H9 (cell line): ENCODE measurements around the gene TTC17. TPM values are rescaled to one million over a fixed set of nuclear protein-coding genes. Genes with fewer than 3 reads are reported as not detected.

ENCODE experiments used
- DNase-seq: peaks from one replicate; pipeline ENCODE4 v3.0.0-alpha.2; 2017
- H2AFZ ChIP-seq: one replicate; pipeline ENCODE4 v1.6.1; 2013; ENCODE audit warnings: mild to moderate bottlenecking, low read length, control low read depth, moderate library complexity
- H2AK5ac ChIP-seq: 2 replicates; pipeline ENCODE4 v1.6.1; 2013; ENCODE audit warnings: low read length, control low read depth, mixed read lengths; ENCODE audit not compliant: insufficient read length
- H2BK120ac ChIP-seq: one replicate; pipeline ENCODE4 v1.6.1; 2013; ENCODE audit warnings: low read depth, mild to moderate bottlenecking, low read length, control low read depth, inconsistent platforms; ENCODE audit not compliant: poor library complexity, severe bottlenecking
- H2BK12ac ChIP-seq: 2 replicates; pipeline ENCODE4 v1.6.1; 2013; ENCODE audit warnings: low read length, control low read depth, mixed read lengths, low read depth; ENCODE audit not compliant: insufficient read length
- H2BK15ac ChIP-seq: 2 replicates; pipeline ENCODE4 v1.6.1; 2013; ENCODE audit warnings: low read depth, low read length, control low read depth
- H2BK20ac ChIP-seq: one replicate; pipeline ENCODE4 v1.6.1; 2013; ENCODE audit warnings: low read depth, mild to moderate bottlenecking, low read length, control low read depth, inconsistent platforms; ENCODE audit not compliant: poor library complexity, severe bottlenecking
- H2BK5ac ChIP-seq: 2 replicates; pipeline ENCODE4 v1.6.1; 2013; ENCODE audit warnings: low read length, control low read depth, mixed read lengths; ENCODE audit not compliant: insufficient read length
- H3K14ac ChIP-seq: 2 replicates; pipeline ENCODE4 v1.6.1; 2013; ENCODE audit warnings: low read length, control low read depth; ENCODE audit not compliant: insufficient read depth
- H3K18ac ChIP-seq: 2 replicates; pipeline ENCODE4 v1.6.1; 2013; ENCODE audit warnings: low read depth, mild to moderate bottlenecking, mixed read lengths, low read length, control low read depth; ENCODE audit not compliant: insufficient read length
- H3K23ac ChIP-seq: 2 replicates; pipeline ENCODE4 v1.6.1; 2013; ENCODE audit warnings: low read length, control low read depth, mixed read lengths, low read depth; ENCODE audit not compliant: insufficient read length
- H3K23me2 ChIP-seq: 2 replicates; pipeline ENCODE4 v1.6.1; 2013; ENCODE audit warnings: low read depth, mild to moderate bottlenecking, mixed read lengths, low read length, control low read depth; ENCODE audit not compliant: insufficient read length, poor library complexity, severe bottlenecking
- H3K27ac ChIP-seq: 2 replicates; pipeline ENCODE4 v1.5.1; 2013; ENCODE audit warnings: low read length, control low read depth, mixed read lengths, low read depth; ENCODE audit not compliant: insufficient read length
- H3K27me3 ChIP-seq: 2 replicates; pipeline ENCODE4 v1.6.1; 2013; ENCODE audit warnings: low read length, control low read depth, inconsistent platforms; ENCODE audit not compliant: insufficient read depth
- H3K4ac ChIP-seq: 2 replicates; pipeline ENCODE4 v1.6.1; 2013; ENCODE audit warnings: low read depth, mild to moderate bottlenecking, control low read depth, inconsistent platforms, low read length, moderate library complexity
- H3K4me1 ChIP-seq: 2 replicates; pipeline ENCODE4 v1.6.1; 2013; ENCODE audit warnings: low read length, control low read depth, inconsistent platforms; ENCODE audit not compliant: insufficient read depth
- H3K4me2 ChIP-seq: 2 replicates; pipeline ENCODE4 v1.6.1; 2013; ENCODE audit warnings: low read length, control low read depth, mixed read lengths; ENCODE audit not compliant: insufficient read length, insufficient read depth
- H3K56ac ChIP-seq: 2 replicates; pipeline ENCODE4 v1.6.1; 2013; ENCODE audit warnings: low read depth, mild to moderate bottlenecking, mixed read lengths, low read length, control low read depth; ENCODE audit not compliant: insufficient read length
- H3K79me1 ChIP-seq: 2 replicates; pipeline ENCODE4 v1.6.1; 2013; ENCODE audit warnings: low read depth, mild to moderate bottlenecking, moderate library complexity, low read length, control low read depth, inconsistent platforms; ENCODE audit not compliant: insufficient read depth, poor library complexity, severe bottlenecking
- H3K79me2 ChIP-seq: 2 replicates; pipeline ENCODE4 v1.6.1; 2013; ENCODE audit warnings: low read length, control low read depth, inconsistent platforms; ENCODE audit not compliant: insufficient read depth
- H3K9ac ChIP-seq: 2 replicates; pipeline ENCODE4 v1.6.1; 2013; ENCODE audit warnings: low read length, control low read depth, mixed read lengths; ENCODE audit not compliant: insufficient read length; ENCODE audit errors: extremely low read depth
- H3K9me3 ChIP-seq: one replicate; pipeline ENCODE4 v1.6.1; 2013; ENCODE audit warnings: low read depth, low read length, inconsistent platforms; ENCODE audit not compliant: control insufficient read depth
- H3T11ph ChIP-seq: one replicate; pipeline ENCODE4 v1.6.1; 2013; ENCODE audit warnings: mild to moderate bottlenecking, low read length, control low read depth, inconsistent platforms
- H4K20me1 ChIP-seq: one replicate; pipeline ENCODE4 v1.6.1; 2013; ENCODE audit not compliant: control insufficient read depth, insufficient read length, insufficient read depth
- H4K5ac ChIP-seq: 2 replicates; pipeline ENCODE4 v1.6.1; 2013; ENCODE audit warnings: low read depth, mild to moderate bottlenecking, mixed read lengths, low read length, control low read depth; ENCODE audit not compliant: insufficient read length
- H4K8ac ChIP-seq: replicated peaks from 2 replicates; pipeline ENCODE4 v1.6.1; 2013; ENCODE audit warnings: low read length, control low read depth, mixed read lengths, low read depth; ENCODE audit not compliant: insufficient read length
- H4K91ac ChIP-seq: 2 replicates; pipeline ENCODE4 v1.6.1; 2013; ENCODE audit warnings: low read depth, mild to moderate bottlenecking, moderate library complexity, mixed read lengths, low read length, control low read depth; ENCODE audit not compliant: insufficient read length
- H3K27ac Mint-ChIP-seq, 3 experiments: 2 replicates in 2 of 3; 3 replicates in 1 of 3; pipeline ENCODE4 v1.8.0; 2020 to 2021; ENCODE audit warnings: mixed read lengths in 3 of 3, mild to moderate bottlenecking in 1 of 3, moderate library complexity in 1 of 3
- H3K27me3 Mint-ChIP-seq: 2 replicates; pipeline ENCODE4 v1.8.0; 2021; ENCODE audit warnings: low read depth, mild to moderate bottlenecking, moderate library complexity, mixed read lengths
- H3K36me3 Mint-ChIP-seq, 3 experiments: 2 replicates in 2 of 3; 3 replicates in 1 of 3; pipeline ENCODE4 v1.8.0; 2020 to 2021; ENCODE audit warnings: low read depth in 3 of 3, mixed read lengths in 3 of 3; ENCODE audit not compliant: insufficient read depth in 1 of 3
- H3K4me1 Mint-ChIP-seq, 2 experiments: 2 replicates each; pipeline ENCODE4 v1.8.0; 2020; ENCODE audit warnings: mixed read lengths in 2 of 2
- H3K4me3 Mint-ChIP-seq, 2 experiments: 2 replicates in 1 of 2; 3 replicates in 1 of 2; pipeline ENCODE4 v1.8.0; 2020 to 2021; ENCODE audit warnings: mild to moderate bottlenecking in 2 of 2, mixed read lengths in 2 of 2, moderate library complexity in 1 of 2
- H3K9me3 Mint-ChIP-seq, 2 experiments: 2 replicates in 1 of 2; 3 replicates in 1 of 2; pipeline ENCODE4 v1.8.0; 2020; ENCODE audit warnings: mild to moderate bottlenecking in 2 of 2, mixed read lengths in 2 of 2, moderate library complexity in 1 of 2
- WGBS: extraction: QIAGEN DNeasy Blood & Tissue Kit; methylation state at CpG from one replicate; pipeline ENCODE4 v1.1.7; 2013; ENCODE audit warnings: missing lambda C conversion rate, low lambda C conversion rate, mixed read lengths; ENCODE audit not compliant: insufficient read length; ENCODE audit errors: extremely low coverage; 5-methylcytosine and 5-hydroxymethylcytosine counted together
- total RNA-seq: library from RNA; stranded (reverse); gene quantifications from 2 replicates; pipeline ENCODE4 v1.2.1, GENCODE V29; 2021
- TF ChIP-seq, protein P1 (sequence below): fragments of 200-600 bp; sonication (generic); conservative IDR thresholded peaks from 3 replicates; pipeline ENCODE4 v1.8.0; 2021; ENCODE audit warnings: antibody characterized with exemption, mild to moderate bottlenecking

Gene TTC17
- total RNA-seq, 1 experiment from 2014 or later = 68.5 TPM

DNA sequence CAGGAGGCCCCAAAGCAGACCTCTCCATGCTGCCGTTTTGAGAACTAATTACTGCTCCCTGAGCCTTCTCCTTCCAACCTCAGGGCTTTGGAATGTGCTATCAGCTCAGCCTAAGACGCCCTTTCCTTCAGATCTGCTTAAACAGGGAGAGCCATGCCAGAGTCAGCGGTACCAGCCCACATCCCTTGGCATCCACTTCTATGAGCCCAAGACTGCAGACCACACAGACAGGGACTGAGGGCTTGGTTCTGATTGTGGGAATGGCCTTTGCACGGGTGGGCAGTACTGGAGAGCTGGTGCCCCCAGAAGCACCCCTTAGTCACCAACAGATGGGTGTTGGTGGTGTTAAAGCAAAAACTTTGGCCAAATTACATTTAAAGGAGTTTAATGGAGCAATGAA, 146.5 kb downstream of the TTC17 start:
- H4K91ac ChIP-seq = no peak overlapping the region
- H3K18ac ChIP-seq = no peak overlapping the region
- H3K23ac ChIP-seq = no peak overlapping the region
- H2AFZ ChIP-seq = no peak overlapping the region
- no peaks in the 10 kb centered on the region for H3K27me3 ChIP-seq
- H3K4me3 Mint-ChIP-seq = no peak overlapping the region
- no peaks in the 10 kb centered on the region for H3K79me1 ChIP-seq
- no peak overlapping the region for H2AK5ac ChIP-seq
- no peak overlapping the region for H2BK15ac ChIP-seq
- peaks cover 3 to 4% of the 10 kb centered on the region in 2 experiments; a peak in 4 of 5 replicates for H3K9me3 Mint-ChIP-seq
- no peak overlapping the region for H2BK20ac ChIP-seq
- no peak overlapping the region for H2BK12ac ChIP-seq
- no peaks in the 10 kb centered on the region for H3K9me3 ChIP-seq
- peaks cover 0 to 4% (median 2%) of the 10 kb centered on the region in 3 experiments; a peak in 2 of 7 replicates for H3K36me3 Mint-ChIP-seq
- no peak overlapping the region for H3K4ac ChIP-seq
- no peak overlapping the region for H3K9ac ChIP-seq
- no peak overlapping the region for H4K8ac ChIP-seq
- no peaks in the 10 kb centered on the region for H3K79me2 ChIP-seq
- no peak overlapping the region for H3K14ac ChIP-seq
- no peak overlapping the region for H2BK5ac ChIP-seq
- H3K4me1 Mint-ChIP-seq = peaks cover 3 to 6% of the 10 kb centered on the region in 2 experiments; a peak in 2 of 4 replicates
- no peaks in the 10 kb centered on the region for H3K23me2 ChIP-seq
- H3K4me2 ChIP-seq = no peak overlapping the region
- no peak overlapping the region for H3K27ac Mint-ChIP-seq
- H4K5ac ChIP-seq = no peak overlapping the region
- H3T11ph ChIP-seq = no peak overlapping the region
- H4K20me1 ChIP-seq = no peaks in the 10 kb centered on the region
- no peaks in the 10 kb centered on the region; the same call in 1 of the 2 replicates for H3K4me1 ChIP-seq
- H2BK120ac ChIP-seq = no peak overlapping the region
- TF ChIP-seq, protein P1, sequence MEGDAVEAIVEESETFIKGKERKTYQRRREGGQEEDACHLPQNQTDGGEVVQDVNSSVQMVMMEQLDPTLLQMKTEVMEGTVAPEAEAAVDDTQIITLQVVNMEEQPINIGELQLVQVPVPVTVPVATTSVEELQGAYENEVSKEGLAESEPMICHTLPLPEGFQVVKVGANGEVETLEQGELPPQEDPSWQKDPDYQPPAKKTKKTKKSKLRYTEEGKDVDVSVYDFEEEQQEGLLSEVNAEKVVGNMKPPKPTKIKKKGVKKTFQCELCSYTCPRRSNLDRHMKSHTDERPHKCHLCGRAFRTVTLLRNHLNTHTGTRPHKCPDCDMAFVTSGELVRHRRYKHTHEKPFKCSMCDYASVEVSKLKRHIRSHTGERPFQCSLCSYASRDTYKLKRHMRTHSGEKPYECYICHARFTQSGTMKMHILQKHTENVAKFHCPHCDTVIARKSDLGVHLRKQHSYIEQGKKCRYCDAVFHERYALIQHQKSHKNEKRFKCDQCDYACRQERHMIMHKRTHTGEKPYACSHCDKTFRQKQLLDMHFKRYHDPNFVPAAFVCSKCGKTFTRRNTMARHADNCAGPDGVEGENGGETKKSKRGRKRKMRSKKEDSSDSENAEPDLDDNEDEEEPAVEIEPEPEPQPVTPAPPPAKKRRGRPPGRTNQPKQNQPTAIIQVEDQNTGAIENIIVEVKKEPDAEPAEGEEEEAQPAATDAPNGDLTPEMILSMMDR = no peak
- WGBS = no CpG with 5 or more reads among the region's 4 CpGs
- no peak overlapping the region for H3K56ac ChIP-seq
- DNase-seq = no peak
- no peak overlapping the region for H3K27ac ChIP-seq
- peaks cover 10% of the 10 kb centered on the region for H3K27me3 Mint-ChIP-seq
